K562 (cell line): Measurements from ENCODE around the gene DKKL1. TPM values are rescaled to one million over a fixed set of nuclear protein-coding genes. Genes with fewer than 3 reads are reported as not detected.
A peak's percentile ranks its signal among the peaks of the same experiment; 100 is the strongest.

Source experiments
- ATAC-seq: fragments of 200-7000 bp; cut with Tn5 transposase; 3 replicates; pipeline ENCODE4 v1.9.1; 2020; ENCODE audit warnings: moderate library complexity
- BruUV-seq: library from RNA; stranded (reverse); fragments of 400-500 nt; replicated peaks from 2 replicates; lab custom pipeline; 2021; lab: Mats Ljungman, UMichigan
- CTCF ChIA-PET: fragments of 300-600 bp; formaldehyde crosslinking; extraction: SDS; loops from one replicate; lab custom pipeline; 2021; ENCODE audit warnings: low intra/inter-chr PET ratio; lab: Yijun Ruan, JAX
- POLR2A ChIA-PET: fragments of 300-600, 350-650 bp; sonication (Branson Sonifier 250); formaldehyde crosslinking; extraction: SDS; loops from one replicate; lab custom pipeline; 2021; ENCODE audit warnings: antibody characterized with exemption, inconsistent platforms; lab: Yijun Ruan, JAX
- DNase-seq, 4 experiments: peaks; one replicate each; pipeline versions ENCODE4 v3.0.0 to v3.0.0-alpha.2; 2011 to 2018; ENCODE audit warnings: low spot score in 3 of 4, mixed read lengths in 3 of 4; ENCODE audit errors: extremely low read depth in 1 of 4
- FAIRE-seq: peaks from 2 replicates; lab custom pipeline; 2011; peaks lifted over from hg19 to GRCh38; lab: Jason Lieb, UNC
- H2AFZ ChIP-seq: 2 replicates; pipeline ENCODE4 v1.6.0; 2011; ENCODE audit warnings: low read depth, low read length, control low read depth, inconsistent platforms
- H3K27ac ChIP-seq: fragments of 200-600 bp; 3 replicates; pipeline ENCODE4 v1.8.0; 2011; ENCODE audit warnings: low read depth, mild to moderate bottlenecking, control low read depth, inconsistent platforms, low read length, moderate library complexity, mixed read lengths; ENCODE audit errors: extremely low read depth
- H3K27me3 ChIP-seq, 2 experiments: fragments of 300-600 bp in 1 of 2; 2 replicates in 1 of 2; 3 replicates in 1 of 2; pipeline versions ENCODE4 v1.6.0 to v1.8.0; 2011; ENCODE audit warnings: inconsistent platforms in 2 of 2, low read length in 2 of 2, mild to moderate bottlenecking in 1 of 2, mixed read lengths in 1 of 2, moderate library complexity in 1 of 2; ENCODE audit not compliant: control insufficient read depth in 2 of 2, insufficient read depth in 2 of 2
- H3K36me3 ChIP-seq: fragments of 300-600 bp; 3 replicates; pipeline ENCODE4 v1.8.0; 2011; ENCODE audit warnings: mild to moderate bottlenecking, low read length, inconsistent platforms; ENCODE audit not compliant: control insufficient read depth, insufficient read depth
- H3K4me1 ChIP-seq, 2 experiments: fragments of 200-600 bp in 1 of 2; replicated peaks in 1 of 2; 2 replicates in 1 of 2; 3 replicates in 1 of 2; pipeline versions ENCODE4 v1.5.1 to v1.8.0; 2011; ENCODE audit warnings: inconsistent platforms in 2 of 2, low read length in 2 of 2, mild to moderate bottlenecking in 1 of 2, mixed read lengths in 1 of 2, moderate library complexity in 1 of 2; ENCODE audit not compliant: control insufficient read depth in 2 of 2, insufficient read depth in 2 of 2
- H3K4me2 ChIP-seq: 2 replicates; pipeline ENCODE4 v1.6.1; 2011; ENCODE audit warnings: low read length, control low read depth, inconsistent platforms, mixed read lengths; ENCODE audit not compliant: insufficient read depth
- H3K4me3 ChIP-seq: fragments of 200-600 bp; sonication (generic), shearing (Covaris generic); 2 replicates; pipeline ENCODE4 v1.5.1; 2016; ENCODE audit warnings: control low read depth, inconsistent platforms
- H3K79me2 ChIP-seq: fragments of 200-600 bp; 3 replicates; pipeline ENCODE4 v1.8.0; 2011; ENCODE audit warnings: low read length, inconsistent platforms; ENCODE audit not compliant: control insufficient read depth, insufficient read depth
- H3K9ac ChIP-seq, 2 experiments: 2 replicates each; pipeline versions ENCODE4 v1.6.0 to v1.6.1; 2011; ENCODE audit warnings: low read depth in 2 of 2, low read length in 2 of 2, control low read depth in 1 of 2, inconsistent platforms in 1 of 2, mild to moderate bottlenecking in 1 of 2, mixed read lengths in 1 of 2; ENCODE audit not compliant: insufficient read depth in 1 of 2
- H3K9me1 ChIP-seq: one replicate; pipeline ENCODE4 v1.6.0; 2011; ENCODE audit warnings: inconsistent platforms, mild to moderate bottlenecking, low read length, moderate library complexity; ENCODE audit not compliant: control insufficient read depth, insufficient read depth
- H3K9me3 ChIP-seq: replicated peaks from 2 replicates; pipeline ENCODE4 v1.5.1; 2011; ENCODE audit warnings: low read depth, low read length, inconsistent platforms; ENCODE audit not compliant: control insufficient read depth, insufficient read depth
- H4K20me1 ChIP-seq: replicated peaks from 2 replicates; pipeline ENCODE4 v1.6.1; 2011; ENCODE audit warnings: low read length, inconsistent platforms, mixed read lengths; ENCODE audit not compliant: control insufficient read depth, insufficient read depth
- E2F6 ChIP-seq, 2 experiments: IDR thresholded peaks; 2 replicates each; pipeline ENCODE4 v1.6.1; 2011; ENCODE audit warnings: borderline replicate concordance in 1 of 2, control low read depth in 1 of 2, low read depth in 1 of 2, low read length in 1 of 2, mild to moderate bottlenecking in 1 of 2, mixed read lengths in 1 of 2, moderate library complexity in 1 of 2; ENCODE audit not compliant: insufficient read depth in 1 of 2, insufficient read length in 1 of 2, poor library complexity in 1 of 2, severe bottlenecking in 1 of 2; ENCODE audit errors: extremely low read depth in 1 of 2
- EZH2 ChIP-seq: IDR thresholded peaks from 2 replicates; pipeline ENCODE4 v1.6.1; 2012; ENCODE audit warnings: low read depth, mild to moderate bottlenecking, inconsistent platforms, low read length, borderline replicate concordance
- HIVEP1 ChIP-seq: fragments of 250-450 bp; sonication (Bioruptor Pico); IDR thresholded peaks from 2 replicates; pipeline ENCODE4 v1.4.0; 2020; ENCODE audit warnings: mild to moderate bottlenecking
- HMG20A ChIP-seq: fragments of 450-650 bp; formaldehyde crosslinking; conservative IDR thresholded peaks from 2 replicates; pipeline ENCODE4 v1.4.0; 2020; ENCODE audit warnings: mild to moderate bottlenecking, mixed read lengths
- JUN ChIP-seq, 2 experiments: sonication (generic) in 1 of 2; formaldehyde crosslinking in 1 of 2; IDR thresholded peaks; 2 replicates each; pipeline versions ENCODE4 v1.6.1 to v1.8.0; 2012 to 2022; ENCODE audit warnings: borderline replicate concordance in 2 of 2, mild to moderate bottlenecking in 2 of 2, improper control_type of control experiment in 1 of 2, low read depth in 1 of 2, low read length in 1 of 2, missing genetic modification reagents in 1 of 2
- KDM2B ChIP-seq: fragments of 250-450 bp; sonication (Bioruptor Pico); IDR thresholded peaks from 2 replicates; pipeline ENCODE4 v1.8.0; 2021; ENCODE audit warnings: mild to moderate bottlenecking, moderate library complexity
- MAX ChIP-seq: sonication (generic); formaldehyde crosslinking; IDR thresholded peaks from 2 replicates; pipeline ENCODE4 v1.9.0; 2022; ENCODE audit warnings: mild to moderate bottlenecking, missing genetic modification reagents
- MLLT1 ChIP-seq, 2 experiments: fragments of 450-650 bp; IDR thresholded peaks; 2 replicates each; pipeline ENCODE4 v1.6.1; 2016
- RBM39 ChIP-seq: fragments of 200-400 bp; formaldehyde crosslinking; optimal IDR thresholded peaks from 2 replicates; pipeline ENCODE3; 2018; ENCODE audit warnings: low read depth, low read length
- SOX6 ChIP-seq: fragments of 450-650 bp; IDR thresholded peaks from 2 replicates; pipeline ENCODE4 v1.6.1; 2014; ENCODE audit warnings: mild to moderate bottlenecking
- SP2 ChIP-seq: IDR thresholded peaks from 2 replicates; pipeline ENCODE4 v1.6.1; 2011; ENCODE audit warnings: mild to moderate bottlenecking, low read depth, low read length, moderate library complexity; ENCODE audit not compliant: poor library complexity, severe bottlenecking; ENCODE audit errors: extremely low read depth
- ZBTB33 ChIP-seq: sonication (generic); formaldehyde crosslinking; IDR thresholded peaks from 2 replicates; pipeline ENCODE4 v1.8.1; 2023; ENCODE audit warnings: mild to moderate bottlenecking, missing genetic modification reagents
- ZC3H8 ChIP-seq: fragments of 450-650 bp; IDR thresholded peaks from 2 replicates; pipeline ENCODE4 v1.6.1; 2017
- ZNF133 ChIP-seq: fragments of 250-450 bp; sonication (Bioruptor Pico); IDR thresholded peaks from 2 replicates; pipeline ENCODE4 v1.4.0; 2020; ENCODE audit warnings: mild to moderate bottlenecking
- ZNF445 ChIP-seq: fragments of 250-450 bp; sonication (Bioruptor Pico); IDR thresholded peaks from 2 replicates; pipeline ENCODE4 v1.4.0; 2020; ENCODE audit warnings: low read depth, mild to moderate bottlenecking, moderate library complexity
- ZNF583 ChIP-seq: fragments of 250-450 bp; sonication (Bioruptor Pico); IDR thresholded peaks from 2 replicates; pipeline ENCODE4 v1.4.0; 2020
- WGBS: fragments of 100-300 bp; shearing (Covaris generic); methylation state at CpG from one replicate; pipeline ENCODE4 v1.1.6; 2016; ENCODE audit warnings: low coverage, mixed read lengths; ENCODE audit not compliant: insufficient coverage; ENCODE audit errors: missing lambda C conversion rate; 5-methylcytosine and 5-hydroxymethylcytosine counted together
- in situ Hi-C: fragments of 300-500 bp; cut with MboI; formaldehyde crosslinking; loops from 4 replicates; pipeline ENCODE4 v1.15.0; 2018; ENCODE audit warnings: inconsistent platforms, mixed read lengths
- intact Hi-C: fragments of 100-400 bp; cut with micrococcal nuclease; formaldehyde crosslinking; loops from 2 replicates; pipeline ENCODE4 v1.14.2; 2022
- polyA plus RNA-seq, 8 experiments: library from polyadenylated mRNA; depleted of rRNA in 4 of 8; stranded (reverse) in 5 of 8; unstranded in 3 of 8; fragments of >200 nt; fragmentation: Nextera tagmentation in 2 of 8; fragmentation: Illumina TruSeq in 1 of 8; extraction: Ambion mirVana in 2 of 8; extraction: Trizol in 1 of 8; gene quantifications; 2 replicates each; pipeline versions ENCODE4 v1.2.1 to v1.2.3, GENCODE V29; 2011 to 2014; ENCODE audit warnings: inconsistent platforms in 1 of 8, missing spikeins in 1 of 8
- total RNA-seq, 7 experiments: library from RNA; depleted of rRNA in 6 of 7; stranded (reverse); fragments of >200 nt in 6 of 7; fragmentation: Illumina TruSeq in 2 of 7; extraction: Trizol in 2 of 7; gene quantifications; 2 replicates each; pipeline versions ENCODE4 v1.2.1 to v1.2.3, GENCODE V29; 2011 to 2021; ENCODE audit warnings: low replicate concordance in 1 of 7

DKKL1 gene
- total and polyA plus RNA-seq, 9 of the 15 experiments (the other 6 are each of a cell fraction or from before 2014, with no cell fraction given), result 0.15 to 1.7 (median 0.52) TPM

GRCh38 chr19:49324801-49325576 lies 38.7 kb upstream of the DKKL1 start, which contains the start of gene SLC6A16:
TSS of gene SLC6A16 (minus strand) at chr19:49325191. CDS start at chr19:49311347, 13,844 bp downstream.
- no peak within 1 kb of the TSS for H3K9ac ChIP-seq
- H3K4me2 ChIP-seq, result no peak within 1 kb of the TSS
- CTCF ChIA-PET, result no interaction called here
- no peak for ATAC-seq
- WGBS, result 77% methylated on average over 31 of the region's 38 CpGs
- intact Hi-C loops (no loop called here), in situ Hi-C loops (no loop called here)
- H3K27ac ChIP-seq, result no peak within 1 kb of the TSS
- BruUV-seq, result no TSS peak
- no peaks in the 10 kb centered on the region for H3K27me3 ChIP-seq
- FAIRE-seq, result no peak
- no peaks in the 10 kb centered on the region for H4K20me1 ChIP-seq
- no peaks in the 10 kb centered on the region for H3K36me3 ChIP-seq
- H3K4me3 ChIP-seq, result no peak within 1 kb of the TSS
- H2AFZ ChIP-seq, result no peak within 1 kb of the TSS; the same call in 1 of the 2 replicates
- peaks cover 1 to 18% of the 10 kb centered on the region in 2 experiments; a peak in 4 of 5 replicates for H3K4me1 ChIP-seq
- no peak for DNase-seq
- POLR2A ChIA-PET, result interaction anchor here (0.5 kb wide), 1 partner anchor 332 kb away, joined by 3 read pairs; the partner anchor contains the start of gene GYS1
- no peaks in the 10 kb centered on the region for H3K79me2 ChIP-seq
- no peaks in the 10 kb centered on the region for H3K9me1 ChIP-seq
- no peaks in the 10 kb centered on the region for H3K9me3 ChIP-seq
- TF ChIP-seq ZBTB33 (peak; percentile 84), ZNF445 (CRISPR knock-in tag) (no peak), SP2 (no peak), HMG20A (CRISPR knock-in tag) (no peak), SOX6 (no peak), KDM2B (CRISPR knock-in tag) (no peak), EZH2 (no peak), HIVEP1 (CRISPR knock-in tag) (no peak), JUN (IDR thresholded peaks at IDR 0.05; ENCODE audit: borderline replicate concordance, low read depth, low read length) (no peak), JUN (CRISPR knock-in tag; IDR thresholded peaks at IDR 0.05; ENCODE audit: borderline replicate concordance) (no peak), RBM39 (no peak), ZNF583 (CRISPR knock-in tag) (no peak), MLLT1 (IDR thresholded peaks at IDR 0.05) (peak in 1 of 2 experiments; percentile 79; a peak in 2 of 4 replicates), MAX (0 out of 2 replicates have a peak, but pooled peaks have one; percentile 21), ZC3H8 (no peak), ZNF133 (CRISPR knock-in tag) (no peak), E2F6 (IDR thresholded peaks at IDR 0.05; ENCODE audit: borderline replicate concordance in 1 of 2, extremely low read depth in 1 of 2, insufficient read depth in 1 of 2, insufficient read length in 1 of 2, low read depth in 1 of 2, low read length in 1 of 2, poor library complexity in 1 of 2, severe bottlenecking in 1 of 2) (peak; percentile 77 to 82)
